ENCODE measurements around the gene NR2C2. TPM values are rescaled to one million over a fixed set of nuclear protein-coding genes. Genes with fewer than 3 reads are reported as not detected.
A peak's percentile ranks its signal among the peaks of the same experiment; 100 is the strongest.

The NR2C2 gene
- total RNA-seq, 2 experiments from 2014 or later = 49.5 to 51.1 TPM

DNA sequence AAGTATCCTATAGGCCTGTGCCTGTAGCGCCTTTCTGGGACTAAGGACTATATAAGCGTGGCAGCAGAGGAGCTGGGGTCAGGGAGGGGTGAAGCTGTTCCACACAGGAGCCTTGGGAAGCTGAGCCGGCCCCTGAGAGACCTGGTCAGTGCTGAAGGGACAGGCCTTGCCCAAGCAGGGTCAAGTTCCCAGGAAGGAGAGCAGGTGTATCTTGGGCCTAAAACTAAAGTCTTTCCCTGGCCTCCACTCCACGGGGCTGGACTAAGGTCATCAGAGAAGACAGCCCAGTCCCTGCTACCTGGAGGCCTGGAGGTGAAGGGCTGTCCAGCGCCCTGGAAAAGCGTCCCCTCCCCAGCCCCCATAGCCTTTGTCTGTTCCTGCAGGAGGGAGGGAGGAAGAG, 23.9 kb upstream of the NR2C2 start:
- ChIA-PET POLR2A (no interaction called here), CTCF (interaction anchor here (0.6 to 1.4 kb wide), 6 partner anchors 10 to 720 kb away, joined by 3 to 4 read pairs (median 3); no protein-coding TSS in a partner anchor)
- Mint-ChIP-seq H3K4me3 (no peak overlapping the region), H3K4me1 (ENCODE audit: low read depth) (no peaks in the 10 kb centered on the region), H3K36me3 (no peaks in the 10 kb centered on the region), H3K9me3 (no peaks in the 10 kb centered on the region), H3K27ac (no peak overlapping the region), H3K27me3 (no peaks in the 10 kb centered on the region)
- intact Hi-C loops (cut with micrococcal nuclease) = loop anchor here (10.0 kb wide), 1 partner anchor 1029 kb away; no protein-coding TSS in a partner anchor
- DNase-seq = no peak

DNA sequence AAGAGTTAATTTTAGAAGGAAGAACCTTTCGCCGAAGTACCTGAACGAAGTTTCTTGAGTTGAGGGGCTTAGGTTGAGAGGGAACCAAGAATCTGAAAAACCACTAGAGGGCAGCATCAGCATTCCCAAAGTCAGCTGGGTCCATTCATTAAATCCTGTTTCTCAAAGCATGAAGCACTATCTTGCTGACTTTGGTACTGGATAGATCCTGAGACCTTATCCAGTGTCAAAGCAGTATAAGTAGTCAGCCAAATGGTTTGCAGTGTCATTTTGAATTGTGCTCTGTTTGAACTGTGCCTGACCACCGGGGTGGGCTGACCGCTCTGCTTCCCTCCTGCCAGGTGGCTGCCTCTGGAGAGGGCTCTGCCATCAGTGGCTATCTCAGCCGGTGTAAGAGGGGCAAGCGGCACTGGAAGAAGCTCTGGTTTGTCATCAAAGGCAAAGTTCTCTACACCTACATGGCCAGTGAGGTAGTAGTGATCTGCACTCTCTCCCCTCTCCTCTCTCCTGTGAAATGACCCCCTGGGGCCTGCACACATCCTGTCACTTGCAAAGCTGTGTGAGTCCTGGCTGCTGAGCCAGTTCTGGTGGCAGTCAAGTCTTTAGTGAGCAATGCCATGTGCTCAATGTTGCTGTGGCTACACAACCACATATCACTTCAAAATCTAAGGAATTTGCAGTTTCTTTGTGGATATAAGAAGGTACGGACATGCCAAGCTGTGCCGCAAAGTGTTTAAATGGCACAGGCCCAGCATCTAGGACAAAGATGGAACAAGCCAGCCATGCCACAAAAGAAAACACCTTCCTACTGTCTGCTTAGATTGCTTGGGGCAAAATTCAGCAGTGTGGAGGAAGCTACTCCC, 21.4 kb upstream of the NR2C2 start:
- H3K27me3 Mint-ChIP-seq = no peaks in the 10 kb centered on the region
- H3K27ac Mint-ChIP-seq = no peak overlapping the region
- ChIA-PET CTCF (interaction anchor here (0.7 to 2.0 kb wide), 12 partner anchors 12 to 294 kb away, joined by 3 to 11 read pairs (median 5); partner anchors contain the start of gene MRPS25), POLR2A (interaction anchor here (0.9 kb wide), 1 partner anchor 140 kb away, joined by 3 read pairs; the partner anchor contains the start of gene MRPS25)
- no peaks in the 10 kb centered on the region for H3K4me1 Mint-ChIP-seq (ENCODE audit: low read depth)
- DNase-seq = peak; percentile 40
- H3K9me3 Mint-ChIP-seq = no peaks in the 10 kb centered on the region
- intact Hi-C loops (cut with micrococcal nuclease) = loop anchor here (1.0 to 10.0 kb wide), 3 partner anchors 182 to 1031 kb away; partner anchors contain the start of gene CAPN7
- H3K4me3 Mint-ChIP-seq = no peak overlapping the region
- H3K36me3 Mint-ChIP-seq = no peaks in the 10 kb centered on the region

DNA sequence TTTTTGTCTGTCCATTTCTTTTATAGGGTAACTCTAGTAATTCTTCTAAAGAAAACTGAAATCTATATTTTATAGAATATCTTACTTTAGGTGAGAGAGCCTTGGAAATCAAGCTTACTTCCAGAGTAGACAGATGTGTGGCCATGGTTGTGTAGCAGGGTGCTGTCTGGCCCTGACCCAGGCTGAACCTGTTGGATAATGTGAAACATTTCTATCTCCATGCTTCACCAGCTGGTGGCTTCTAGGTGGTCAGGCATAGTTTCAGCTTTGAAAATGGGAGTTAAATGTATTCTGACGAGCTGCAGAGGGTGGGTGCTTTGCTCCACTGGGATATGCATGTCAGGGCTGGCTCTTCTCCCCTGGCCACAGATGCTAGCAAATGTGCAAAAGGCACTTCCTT, 20.8 kb upstream of the NR2C2 start:
- no peaks in the 10 kb centered on the region for H3K27me3 Mint-ChIP-seq
- ChIA-PET POLR2A (interaction anchor here (0.9 kb wide), 1 partner anchor 139 kb away, joined by 3 read pairs; the partner anchor contains the start of gene MRPS25), CTCF (interaction anchor here (0.7 to 2.0 kb wide), 15 partner anchors 8 to 295 kb away, joined by 3 to 11 read pairs (median 5); partner anchors contain the start of gene MRPS25)
- no peaks in the 10 kb centered on the region for H3K9me3 Mint-ChIP-seq
- no peaks in the 10 kb centered on the region for H3K4me1 Mint-ChIP-seq (ENCODE audit: low read depth)
- no peaks in the 10 kb centered on the region for H3K36me3 Mint-ChIP-seq
- H3K27ac Mint-ChIP-seq = no peak overlapping the region
- DNase-seq = no peak
- intact Hi-C loops (cut with micrococcal nuclease) = loop anchor here (5.0 to 10.0 kb wide), 2 partner anchors 281 to 1032 kb away; partner anchors contain the start of gene CAPN7
- H3K4me3 Mint-ChIP-seq = no peak overlapping the region

DNA sequence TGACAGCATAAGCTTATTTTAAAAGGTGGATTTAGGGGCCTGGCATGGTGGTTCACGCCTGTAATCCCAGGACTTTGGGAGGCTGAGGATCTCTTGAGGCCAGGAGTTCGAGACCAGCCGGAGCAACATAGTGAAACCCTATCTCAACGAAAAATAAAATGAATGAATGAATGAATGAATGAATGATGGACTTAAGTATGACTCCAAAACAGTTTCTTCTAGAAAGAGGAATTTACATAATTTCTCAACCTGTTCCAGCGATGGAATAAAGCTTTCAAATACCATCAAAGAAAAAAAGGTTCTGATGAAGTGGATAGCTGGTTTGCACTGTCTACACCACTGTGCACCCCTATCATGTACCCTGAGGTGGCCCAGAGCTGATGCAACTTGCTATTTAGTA, 20.1 kb upstream of the NR2C2 start:
- POLR2A ChIA-PET = no interaction called here
- Mint-ChIP-seq H3K4me1 (ENCODE audit: low read depth) (no peaks in the 10 kb centered on the region), H3K27ac (no peak overlapping the region), H3K9me3 (no peaks in the 10 kb centered on the region), H3K27me3 (no peaks in the 10 kb centered on the region), H3K4me3 (no peak overlapping the region), H3K36me3 (no peaks in the 10 kb centered on the region)
- CTCF ChIA-PET = interaction anchor here (1.0 to 2.0 kb wide), 5 partner anchors 9 to 296 kb away, joined by 4 to 11 read pairs (median 5); partner anchors contain the start of gene MRPS25
- intact Hi-C loops (cut with micrococcal nuclease) = loop anchor here (5.0 to 10.0 kb wide), 2 partner anchors 280 to 1033 kb away; partner anchors contain the start of gene CAPN7
- DNase-seq = no peak

DNA sequence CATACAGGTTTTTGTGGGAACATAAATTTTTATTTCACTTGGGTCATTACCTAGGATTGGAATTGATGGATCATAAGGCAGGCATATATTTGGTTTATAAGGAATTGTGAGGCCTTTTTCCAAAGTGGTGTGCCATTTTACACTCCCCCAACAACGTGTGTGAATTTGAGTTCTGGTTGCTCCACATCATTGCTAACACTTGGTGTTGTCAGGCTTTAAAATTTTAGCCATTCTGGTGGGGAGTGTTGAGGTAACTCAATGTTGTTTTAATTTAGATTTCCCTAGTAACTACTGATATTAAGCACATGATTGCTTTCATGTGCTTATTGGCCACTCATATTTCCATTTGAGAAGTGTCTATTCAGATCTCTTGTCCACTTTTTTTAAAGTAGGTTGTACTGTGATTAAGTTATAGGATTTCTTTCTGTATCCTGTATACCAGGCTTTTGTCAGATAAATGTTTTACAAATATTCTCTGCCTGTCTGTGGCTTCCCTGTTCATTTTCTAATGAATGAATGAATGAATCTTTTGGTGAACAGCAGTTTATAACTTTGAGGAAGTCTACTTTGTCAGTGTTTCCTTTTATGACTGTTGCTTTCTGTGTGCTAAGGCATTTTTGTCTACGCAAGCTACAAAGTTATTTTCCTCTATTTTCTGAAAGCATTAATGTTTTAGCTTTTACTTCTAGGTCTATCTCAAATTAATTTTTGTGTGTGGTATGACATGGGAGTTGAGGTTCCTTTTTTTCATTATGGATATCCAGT, 17.9 kb upstream of the NR2C2 start:
- no peaks in the 10 kb centered on the region for H3K4me1 Mint-ChIP-seq (ENCODE audit: low read depth)
- DNase-seq = no peak
- no peak overlapping the region for H3K27ac Mint-ChIP-seq
- H3K36me3 Mint-ChIP-seq = no peaks in the 10 kb centered on the region
- no peaks in the 10 kb centered on the region for H3K27me3 Mint-ChIP-seq
- no peak overlapping the region for H3K4me3 Mint-ChIP-seq
- ChIA-PET POLR2A (no interaction called here), CTCF (interaction anchor here (0.7 to 1.0 kb wide), 2 partner anchors 8 to 718 kb away, joined by 3 to 5 read pairs; no protein-coding TSS in a partner anchor)
- intact Hi-C loops (cut with micrococcal nuclease) = loop anchor here (5.0 to 10.0 kb wide), 2 partner anchors 278 to 1035 kb away; partner anchors contain the start of gene CAPN7
- H3K9me3 Mint-ChIP-seq = no peaks in the 10 kb centered on the region

DNA sequence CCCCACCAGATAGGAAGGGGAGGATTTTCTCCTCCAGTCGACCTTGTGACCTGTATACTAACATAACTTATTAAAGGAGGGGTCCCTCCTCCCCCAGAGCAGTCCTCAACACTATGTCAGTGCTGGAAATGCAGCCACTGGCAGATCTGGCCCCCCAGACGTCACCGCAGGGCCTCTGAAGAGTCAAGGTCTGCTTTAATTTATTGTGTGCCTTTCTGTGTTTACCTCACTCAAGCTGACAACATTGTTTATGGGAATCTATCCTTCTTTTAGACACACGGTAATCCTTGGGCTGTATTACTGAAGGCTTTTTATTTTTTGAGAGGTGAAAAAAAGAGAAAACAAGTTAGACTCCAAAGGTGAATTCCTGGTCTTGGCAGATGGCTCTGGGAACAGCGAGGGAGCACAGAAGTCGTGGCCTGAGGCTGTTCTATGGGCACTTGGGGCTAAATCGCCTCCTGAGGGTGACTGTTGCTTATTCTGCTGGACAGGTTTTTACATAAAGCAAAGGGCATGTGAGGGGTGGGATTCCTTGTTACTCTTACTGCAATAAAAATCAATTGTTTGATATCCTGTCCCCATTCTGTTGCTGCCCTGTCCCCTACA, 13.5 kb upstream of the NR2C2 start:
- intact Hi-C loops (cut with micrococcal nuclease) = no loop called here
- ChIA-PET POLR2A (no interaction called here), CTCF (no interaction called here)
- no peak for DNase-seq
- H3K27ac Mint-ChIP-seq = no peak overlapping the region
- no peak overlapping the region for H3K4me3 Mint-ChIP-seq
- no peaks in the 10 kb centered on the region for H3K27me3 Mint-ChIP-seq
- H3K36me3 Mint-ChIP-seq = no peaks in the 10 kb centered on the region
- H3K4me1 Mint-ChIP-seq (ENCODE audit: low read depth) = no peaks in the 10 kb centered on the region
- no peaks in the 10 kb centered on the region for H3K9me3 Mint-ChIP-seq

DNA sequence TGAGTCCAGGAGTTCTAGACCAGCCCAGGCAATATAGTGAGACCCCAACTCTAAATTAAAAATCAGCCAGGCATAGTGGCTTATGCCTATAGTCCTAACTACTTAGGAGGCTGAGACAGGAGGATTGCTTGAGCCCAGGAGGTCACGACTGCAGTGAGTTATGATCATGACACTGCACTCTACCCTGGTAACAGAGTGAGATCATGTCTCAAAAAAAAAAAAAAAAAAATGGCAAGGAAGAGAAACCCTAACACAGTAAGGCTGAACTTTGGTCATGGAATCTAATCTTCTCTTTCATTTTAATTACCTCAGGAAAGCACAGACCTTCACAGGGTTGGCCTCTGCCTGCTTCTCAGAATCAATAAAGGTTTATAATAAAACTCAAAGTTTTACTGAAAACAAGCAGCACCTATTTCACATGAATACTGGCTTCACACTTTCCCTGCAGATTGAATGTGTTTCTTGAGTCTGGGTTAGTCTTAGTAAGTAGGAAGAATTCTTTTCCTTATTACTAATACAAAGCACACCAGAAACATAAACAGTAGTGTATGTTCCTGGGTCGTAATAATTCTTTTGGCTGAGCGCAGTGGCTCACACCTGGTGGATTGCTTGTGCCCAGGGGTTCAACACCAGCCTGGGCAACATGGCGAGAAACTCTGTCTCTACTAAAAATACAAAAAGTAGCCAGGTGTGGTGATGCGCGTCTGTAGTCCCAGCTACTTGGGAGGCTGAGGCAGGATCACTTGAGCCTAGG, 11.6 kb upstream of the NR2C2 start:
- intact Hi-C loops (cut with micrococcal nuclease) = no loop called here
- no peak for DNase-seq
- ChIA-PET POLR2A (no interaction called here), CTCF (interaction anchor here (2.0 kb wide), 1 partner anchor 15 kb away, joined by 6 read pairs; no protein-coding TSS in a partner anchor)
- Mint-ChIP-seq H3K4me3 (no peak overlapping the region), H3K4me1 (ENCODE audit: low read depth) (no peaks in the 10 kb centered on the region), H3K36me3 (no peaks in the 10 kb centered on the region), H3K27ac (no peak overlapping the region), H3K27me3 (no peaks in the 10 kb centered on the region), H3K9me3 (no peaks in the 10 kb centered on the region)

DNA sequence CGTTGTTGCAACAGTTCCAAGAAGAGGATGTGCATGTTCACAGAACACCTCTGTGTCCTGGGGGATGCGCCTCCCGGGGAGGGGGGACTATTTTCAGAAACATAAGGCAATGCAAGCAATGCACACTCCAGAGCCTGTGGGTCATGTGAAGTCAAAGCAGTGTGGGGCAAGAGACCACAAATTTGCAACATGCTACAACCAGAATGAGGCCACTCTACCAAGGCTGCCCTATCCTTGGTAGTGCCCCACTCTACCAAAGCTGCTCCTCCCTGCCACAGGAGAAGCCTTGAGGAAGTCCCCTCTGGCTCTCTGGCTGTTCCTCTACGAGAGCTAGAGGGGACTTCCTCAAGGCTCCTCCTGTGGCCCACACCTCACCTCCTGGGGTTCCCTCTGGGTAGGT, 8.4 kb upstream of the NR2C2 start:
- POLR2A ChIA-PET = no interaction called here
- no peak for DNase-seq
- Mint-ChIP-seq H3K9me3 (no peaks in the 10 kb centered on the region), H3K4me3 (no peak overlapping the region), H3K36me3 (peaks cover 3% of the 10 kb centered on the region), H3K27me3 (no peaks in the 10 kb centered on the region), H3K4me1 (ENCODE audit: low read depth) (peaks cover 7% of the 10 kb centered on the region), H3K27ac (no peak overlapping the region)
- intact Hi-C loops (cut with micrococcal nuclease) = no loop called here
- CTCF ChIA-PET = no interaction called here

DNA sequence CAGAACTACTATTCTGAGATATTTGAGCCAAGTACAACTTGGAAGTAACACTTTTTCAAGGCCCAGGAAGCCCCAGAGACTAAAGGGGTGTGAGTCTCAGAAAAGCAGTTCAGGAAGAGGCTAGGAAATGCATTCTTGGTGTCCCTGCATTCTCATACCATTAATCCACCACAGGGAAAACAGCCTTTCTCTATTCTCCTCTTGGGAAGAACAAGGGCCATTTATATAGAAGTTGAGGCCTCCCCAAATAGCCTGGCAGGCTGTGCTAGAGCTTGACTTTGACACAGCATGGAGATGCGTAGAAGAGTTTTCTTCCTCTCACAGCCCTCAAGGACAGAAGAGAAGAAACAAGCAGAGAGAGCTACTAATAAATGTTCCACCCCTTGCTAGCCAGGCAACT, 5.5 kb upstream of the NR2C2 start:
- CTCF ChIA-PET = no interaction called here
- Mint-ChIP-seq H3K36me3 (peaks cover 15% of the 10 kb centered on the region), H3K27me3 (no peaks in the 10 kb centered on the region), H3K9me3 (no peaks in the 10 kb centered on the region), H3K4me3 (no peak overlapping the region), H3K27ac (no peak overlapping the region), H3K4me1 (ENCODE audit: low read depth) (peaks cover 24% of the 10 kb centered on the region)
- intact Hi-C loops (cut with micrococcal nuclease) = loop anchor here (10.0 kb wide), 1 partner anchor 507 kb away; no protein-coding TSS in a partner anchor
- no peak for DNase-seq
- POLR2A ChIA-PET = no interaction called here

DNA sequence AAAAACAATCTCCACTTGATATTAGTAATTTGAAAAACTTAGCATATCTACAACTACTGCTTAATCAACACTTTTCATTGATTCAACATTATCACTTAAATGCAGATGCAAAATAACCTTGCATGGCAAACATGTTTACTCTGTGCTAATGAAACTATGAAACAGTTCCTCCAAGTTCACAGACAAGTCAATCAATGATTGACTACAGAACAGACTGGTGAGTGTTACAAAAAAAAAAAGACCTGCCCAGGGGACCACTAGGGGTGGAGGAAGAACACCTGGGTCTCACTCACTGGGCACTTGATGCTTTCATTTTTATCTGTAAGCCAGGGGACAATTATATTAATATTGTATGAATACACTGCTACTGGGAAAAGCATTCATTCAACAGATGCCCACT, 4.3 kb upstream of the NR2C2 start:
- intact Hi-C loops (cut with micrococcal nuclease) = loop anchor here (10.0 kb wide), 1 partner anchor 508 kb away; no protein-coding TSS in a partner anchor
- Mint-ChIP-seq H3K36me3 (peaks cover 15% of the 10 kb centered on the region), H3K4me1 (ENCODE audit: low read depth) (peaks cover 24% of the 10 kb centered on the region), H3K4me3 (no peak overlapping the region), H3K9me3 (no peaks in the 10 kb centered on the region), H3K27ac (no peak overlapping the region), H3K27me3 (no peaks in the 10 kb centered on the region)
- no peak for DNase-seq
- ChIA-PET POLR2A (no interaction called here), CTCF (no interaction called here)

DNA sequence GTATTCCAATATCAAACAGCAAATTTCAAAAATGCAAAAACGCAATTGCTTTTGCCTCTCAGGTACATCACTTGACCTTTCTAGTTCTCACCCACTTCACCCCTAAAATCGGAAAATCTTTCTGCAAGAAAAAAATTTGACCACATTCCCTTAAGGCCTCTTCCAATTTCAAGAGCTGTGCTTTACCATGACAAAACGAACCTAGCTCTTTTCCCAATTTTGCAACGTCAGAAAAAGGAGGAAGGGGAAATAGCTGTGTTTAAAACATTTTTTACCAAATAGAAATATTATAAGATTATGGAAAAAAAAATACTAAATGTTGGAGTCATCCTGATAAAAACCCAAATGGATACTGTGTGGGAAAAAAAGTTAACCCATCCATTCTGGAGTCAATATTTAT, 1.1 kb upstream of the NR2C2 start:
- ChIA-PET CTCF (interaction anchor here (1.0 to 1.4 kb wide), 2 partner anchors 25 to 105 kb away, joined by 3 to 5 read pairs; no protein-coding TSS in a partner anchor), POLR2A (interaction anchor here (1.6 kb wide), 1 partner anchor 119 kb away, joined by 7 read pairs; the partner anchor contains the start of gene MRPS25)
- no peak for DNase-seq
- Mint-ChIP-seq H3K4me3 (peak overlapping the region; percentile 84), H3K4me1 (ENCODE audit: low read depth) (peaks cover 42% of the 10 kb centered on the region), H3K27me3 (no peaks in the 10 kb centered on the region), H3K36me3 (peaks cover 19% of the 10 kb centered on the region), H3K9me3 (no peaks in the 10 kb centered on the region), H3K27ac (peak overlapping the region; percentile 38)
- intact Hi-C loops (cut with micrococcal nuclease) = loop anchor here (5.0 to 10.0 kb wide), 4 partner anchors 261 to 769 kb away; partner anchors contain the start of genes CAPN7, LSM3, SLC6A6 and XPC

Measured in activated CD4-positive, alpha-beta memory T cell treated with anti-CD3 and anti-CD28 coated beads for 36 hours (primary cell).